Measurements from ENCODE around the gene FRAS1. TPM values are rescaled to one million over a fixed set of nuclear protein-coding genes. Genes with fewer than 3 reads are reported as not detected.

The FRAS1 gene
- total RNA-seq, 1 donor from 2014 or later: 20.2 TPM

- H3K4me1 ChIP-seq: peaks cover 10% of the 10 kb centered on the region
- TF ChIP-seq, protein P1, sequence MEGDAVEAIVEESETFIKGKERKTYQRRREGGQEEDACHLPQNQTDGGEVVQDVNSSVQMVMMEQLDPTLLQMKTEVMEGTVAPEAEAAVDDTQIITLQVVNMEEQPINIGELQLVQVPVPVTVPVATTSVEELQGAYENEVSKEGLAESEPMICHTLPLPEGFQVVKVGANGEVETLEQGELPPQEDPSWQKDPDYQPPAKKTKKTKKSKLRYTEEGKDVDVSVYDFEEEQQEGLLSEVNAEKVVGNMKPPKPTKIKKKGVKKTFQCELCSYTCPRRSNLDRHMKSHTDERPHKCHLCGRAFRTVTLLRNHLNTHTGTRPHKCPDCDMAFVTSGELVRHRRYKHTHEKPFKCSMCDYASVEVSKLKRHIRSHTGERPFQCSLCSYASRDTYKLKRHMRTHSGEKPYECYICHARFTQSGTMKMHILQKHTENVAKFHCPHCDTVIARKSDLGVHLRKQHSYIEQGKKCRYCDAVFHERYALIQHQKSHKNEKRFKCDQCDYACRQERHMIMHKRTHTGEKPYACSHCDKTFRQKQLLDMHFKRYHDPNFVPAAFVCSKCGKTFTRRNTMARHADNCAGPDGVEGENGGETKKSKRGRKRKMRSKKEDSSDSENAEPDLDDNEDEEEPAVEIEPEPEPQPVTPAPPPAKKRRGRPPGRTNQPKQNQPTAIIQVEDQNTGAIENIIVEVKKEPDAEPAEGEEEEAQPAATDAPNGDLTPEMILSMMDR (IDR thresholded peaks at IDR 0.05): no peak
- no peak for DNase-seq
- intact Hi-C loops (cut with DNase I): no loop called here
- no peaks in the 10 kb centered on the region for H3K9me3 ChIP-seq
- no peak overlapping the region for H3K4me3 ChIP-seq
- no peaks in the 10 kb centered on the region for H3K27me3 ChIP-seq
- H3K36me3 ChIP-seq: no peaks in the 10 kb centered on the region
- no peak overlapping the region for H3K27ac ChIP-seq
- ATAC-seq: no peak
These were observed 235.2 kb downstream of the FRAS1 start for GRCh38 chr4:78292341-78292740.

DNA sequence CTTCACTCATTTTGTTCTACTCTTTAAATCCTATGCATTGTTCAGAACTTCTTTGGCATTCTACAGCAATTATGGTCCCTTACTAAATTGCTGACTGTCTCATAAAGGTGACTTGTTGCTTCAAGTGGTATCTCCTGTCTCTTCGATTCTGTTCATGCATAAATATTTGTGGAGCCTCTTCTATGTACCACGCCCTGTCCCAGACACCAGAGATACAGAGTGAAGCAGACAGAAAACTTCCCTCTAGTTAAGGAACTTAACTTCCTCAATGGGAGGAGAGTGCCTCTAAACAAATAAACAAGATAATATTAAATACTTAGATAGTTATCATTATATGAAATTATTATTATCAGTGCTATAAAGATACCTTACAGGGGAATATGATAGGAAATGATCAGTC, 235.7 kb downstream of the FRAS1 start:
- Histone ChIP-seq H3K4me3 (no peak overlapping the region), H3K4me1 (peaks cover 10% of the 10 kb centered on the region), H3K27me3 (no peaks in the 10 kb centered on the region), H3K27ac (no peak overlapping the region), H3K36me3 (no peaks in the 10 kb centered on the region), H3K9me3 (no peaks in the 10 kb centered on the region)
- DNase-seq (no peak), ATAC-seq (no peak)
- TF ChIP-seq, protein P1 (IDR thresholded peaks at IDR 0.05): no peak
- intact Hi-C loops (cut with DNase I): no loop called here

DNA sequence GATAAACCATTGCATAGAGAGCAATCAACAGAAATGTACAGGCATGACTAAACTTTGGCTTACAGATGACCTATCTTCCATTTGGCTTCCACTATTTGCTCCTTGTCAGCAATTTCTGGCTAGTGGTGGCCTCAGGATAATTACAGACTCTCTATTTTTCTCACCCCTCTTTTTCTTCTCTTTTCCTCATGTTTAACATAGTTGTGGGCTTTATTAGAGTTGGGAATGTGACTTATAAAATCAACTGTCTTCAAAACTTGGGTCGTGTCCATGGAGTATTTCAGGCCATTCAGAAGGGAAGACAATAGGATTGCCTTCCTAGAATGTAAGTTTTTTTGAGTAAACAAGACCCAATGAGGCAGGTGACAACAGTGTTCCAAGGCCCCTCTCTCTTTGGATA, 236.2 kb downstream of the FRAS1 start:
- TF ChIP-seq, protein P1 (IDR thresholded peaks at IDR 0.05): no peak
- intact Hi-C loops (cut with DNase I): no loop called here
- H3K36me3 ChIP-seq: no peaks in the 10 kb centered on the region
- ATAC-seq (no peak), DNase-seq (no peak)
- H3K27me3 ChIP-seq: no peaks in the 10 kb centered on the region
- no peak overlapping the region for H3K4me3 ChIP-seq
- peaks cover 10% of the 10 kb centered on the region for H3K4me1 ChIP-seq
- no peak overlapping the region for H3K27ac ChIP-seq
- H3K9me3 ChIP-seq: no peaks in the 10 kb centered on the region

DNA sequence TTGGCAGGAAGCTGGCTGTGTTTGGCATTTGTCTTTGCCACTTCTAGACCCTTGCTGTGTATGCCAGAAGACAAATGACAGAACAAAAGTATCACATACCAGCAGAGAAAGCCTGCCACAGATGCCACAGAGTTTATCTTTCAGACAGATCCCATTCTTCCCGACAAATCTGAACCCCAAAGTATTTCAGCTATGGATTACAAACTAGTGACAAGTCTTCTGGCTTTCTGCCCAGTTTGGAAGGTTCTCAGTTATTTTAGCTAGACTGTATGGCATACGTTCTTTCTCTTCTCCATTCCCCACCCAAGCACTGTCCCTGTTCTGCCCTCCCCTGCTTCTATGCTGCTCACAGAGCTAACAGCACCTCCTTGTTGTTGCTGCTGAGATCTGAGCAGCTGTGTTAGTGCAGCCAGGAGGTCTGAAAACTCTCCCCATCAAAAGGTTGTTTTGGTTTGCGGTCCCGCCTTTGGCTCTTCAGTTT, 236.7 kb downstream of the FRAS1 start:
- TF ChIP-seq, protein P1 (IDR thresholded peaks at IDR 0.05): no peak
- Histone ChIP-seq H3K4me1 (peaks cover 14% of the 10 kb centered on the region), H3K4me3 (no peak overlapping the region), H3K36me3 (no peaks in the 10 kb centered on the region), H3K27me3 (no peaks in the 10 kb centered on the region), H3K9me3 (no peaks in the 10 kb centered on the region), H3K27ac (peak overlapping the region; percentile 14)
- peak; percentile 47 for ATAC-seq
- DNase-seq: no peak
- intact Hi-C loops (cut with DNase I): no loop called here

- Histone ChIP-seq H3K27ac (no peak overlapping the region), H3K9me3 (no peaks in the 10 kb centered on the region), H3K4me3 (no peak overlapping the region), H3K36me3 (no peaks in the 10 kb centered on the region), H3K27me3 (no peaks in the 10 kb centered on the region), H3K4me1 (peaks cover 20% of the 10 kb centered on the region)
- DNase-seq: no peak
- intact Hi-C loops (cut with DNase I): no loop called here
- TF ChIP-seq, protein P1 (IDR thresholded peaks at IDR 0.05): no peak
- ATAC-seq: no peak
These were observed 239.1 kb downstream of the FRAS1 start for GRCh38 chr4:78296261-78296660.

All from upper lobe of right lung (tissue), 1 donor.